PFSK-1 (cell line): ENCODE results near the gene SIGLEC15.

Source experiments
- FOXP2 ChIP-seq: optimal IDR thresholded peaks from 2 replicates; pipeline ENCODE3; 2011; ENCODE audit warnings: borderline replicate concordance, control low read depth, inconsistent platforms; ENCODE audit not compliant: insufficient read depth; ENCODE audit errors: extremely low read length, extremely low read depth
- POLR2AphosphoS5 ChIP-seq: IDR thresholded peaks from 2 replicates; pipeline ENCODE4 v1.6.1; 2012; ENCODE audit warnings: low read depth, mild to moderate bottlenecking, control low read depth, low read length, moderate library complexity
- REST ChIP-seq, 2 experiments: IDR thresholded peaks; 2 replicates each; pipeline versions ENCODE4 v1.6.1 to v1.8.0; 2011 to 2012; ENCODE audit warnings: low read depth in 2 of 2, low read length in 2 of 2, control low read depth in 1 of 2, inconsistent platforms in 1 of 2, mild to moderate bottlenecking in 1 of 2, moderate library complexity in 1 of 2; ENCODE audit not compliant: insufficient read depth in 1 of 2
- SIN3A ChIP-seq: IDR thresholded peaks from 2 replicates; pipeline ENCODE4 v1.6.1; 2012; ENCODE audit warnings: mild to moderate bottlenecking, low read length, moderate library complexity, borderline replicate concordance; ENCODE audit not compliant: insufficient read depth
- TAF1 ChIP-seq: IDR thresholded peaks from 2 replicates; pipeline ENCODE4 v1.6.1; 2012; ENCODE audit warnings: low read length, control low read depth, borderline replicate concordance; ENCODE audit not compliant: insufficient read depth

The SIGLEC15 gene

GRCh38 chr18:45806226-45806625, 19.2 kb upstream of the SIGLEC15 start:
- no peak for TF ChIP-seq POLR2AphosphoS5
- no peak for TF ChIP-seq REST (IDR thresholded peaks at IDR 0.05; ENCODE audit: insufficient read depth in 1 of 2, low read depth in 2 of 2, low read length in 2 of 2)
- TF ChIP-seq TAF1, result no peak
- no peak for TF ChIP-seq SIN3A
- no peak for TF ChIP-seq FOXP2

- TF ChIP-seq SIN3A (no peak), TAF1 (no peak), REST (IDR thresholded peaks at IDR 0.05; ENCODE audit: insufficient read depth in 1 of 2, low read depth in 2 of 2, low read length in 2 of 2) (no peak), POLR2AphosphoS5 (no peak), FOXP2 (no peak)
These were observed 7.9 kb upstream of the SIGLEC15 start for GRCh38 chr18:45817543-45817942.

- TF ChIP-seq TAF1 (no peak), FOXP2 (no peak), REST (IDR thresholded peaks at IDR 0.05; ENCODE audit: insufficient read depth in 1 of 2, low read depth in 2 of 2, low read length in 2 of 2) (no peak), SIN3A (no peak), POLR2AphosphoS5 (no peak)
These were observed 5.2 kb upstream of the SIGLEC15 start for GRCh38 chr18:45820106-45820745.

- no peak for TF ChIP-seq POLR2AphosphoS5
- no peak for TF ChIP-seq SIN3A
- no peak for TF ChIP-seq REST (IDR thresholded peaks at IDR 0.05; ENCODE audit: insufficient read depth in 1 of 2, low read depth in 2 of 2, low read length in 2 of 2)
- no peak for TF ChIP-seq TAF1
- TF ChIP-seq FOXP2, result no peak
These were observed 4.4 kb upstream of the SIGLEC15 start for GRCh38 chr18:45821026-45821425.

- TF ChIP-seq SIN3A (no peak), FOXP2 (no peak), REST (IDR thresholded peaks at IDR 0.05; ENCODE audit: insufficient read depth in 1 of 2, low read depth in 2 of 2, low read length in 2 of 2) (no peak), POLR2AphosphoS5 (no peak), TAF1 (no peak)
These were observed 3.8 kb upstream of the SIGLEC15 start for GRCh38 chr18:45821711-45822110.
